ENCODE data around the gene PHLDB3.

DNA sequence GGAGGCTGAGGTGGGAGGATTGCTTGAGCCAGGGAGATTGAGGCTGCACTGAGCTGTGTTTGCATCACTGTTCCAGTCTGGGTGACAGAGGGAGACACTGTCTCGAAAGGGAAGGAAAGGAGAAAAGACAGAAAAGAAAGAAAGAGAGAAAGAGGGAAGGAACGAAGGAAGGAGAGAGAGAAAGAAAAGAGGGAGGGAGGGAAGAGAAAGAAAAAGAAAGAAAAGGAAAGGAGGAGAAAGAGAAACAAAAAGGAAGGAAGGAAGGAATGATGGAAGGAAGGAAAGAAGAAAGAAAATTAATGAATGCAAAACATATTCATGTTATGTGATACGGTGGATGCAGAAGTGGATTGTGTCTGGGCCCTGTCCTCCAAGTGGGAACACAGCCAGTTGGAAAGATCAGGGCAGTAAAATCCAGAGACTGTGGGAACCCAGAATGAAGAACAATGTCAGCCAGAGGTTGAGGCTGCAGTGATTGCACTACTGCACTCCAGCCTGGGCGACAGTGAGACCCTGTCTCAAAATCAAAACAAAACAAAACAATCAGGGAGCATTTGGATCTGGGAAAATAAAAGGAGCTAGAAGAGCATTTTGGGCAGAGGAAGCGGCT is 6.2 kb downstream of the PHLDB3 start:
- TF ChIP-seq CTCF (IDR thresholded peaks at IDR 0.05) (no peak), POLR2A (IDR thresholded peaks at IDR 0.05) (no peak), POLR2AphosphoS5 (IDR thresholded peaks at IDR 0.05) (no peak)

Measured in breast epithelium (tissue), 3 donors.